GM21529 (cell line): ENCODE data around the gene NRBF2.
"Not testable (repeated sequence)": the region's sequence is repeated elsewhere in the genome, so short reads cannot be mapped to it uniquely, and the experiment has no call there.

Experiments
- ATAC-seq: cut with Tn5 transposase; IDR thresholded peaks from one replicate; pipeline ENCODE4 v1.9.1; 2021; ENCODE audit not compliant: unreplicated experiment

The NRBF2 gene

DNA sequence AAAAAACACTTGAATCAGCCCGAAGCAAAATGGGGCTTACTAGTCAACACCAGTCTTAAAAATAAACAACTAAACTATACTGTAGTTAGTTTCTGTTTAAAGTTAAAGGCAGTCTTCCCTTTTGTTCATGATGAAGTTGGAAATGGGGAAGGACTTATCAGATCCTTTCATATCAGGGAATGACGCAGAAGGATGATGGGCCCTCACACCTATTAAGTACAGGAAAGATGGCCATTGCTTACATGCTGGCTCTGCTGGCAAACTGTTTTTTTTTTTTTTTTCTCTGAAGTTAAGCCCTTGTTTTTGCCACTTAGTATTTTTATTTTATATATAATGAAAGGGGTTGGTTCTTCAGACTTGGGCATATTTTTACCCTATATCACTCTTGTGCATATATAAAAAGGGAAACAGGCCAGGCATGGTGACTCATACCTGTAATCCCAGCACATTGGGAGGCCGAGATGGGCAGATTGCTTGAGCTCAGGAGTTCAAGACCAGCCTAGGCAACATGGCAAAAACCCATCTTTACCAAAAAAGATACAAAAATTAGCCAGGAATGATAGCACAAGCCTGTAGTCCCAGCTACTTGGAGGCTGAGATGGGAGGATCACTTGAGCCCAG, 16.6 kb upstream of the NRBF2 start:
- ATAC-seq, result no peak

DNA sequence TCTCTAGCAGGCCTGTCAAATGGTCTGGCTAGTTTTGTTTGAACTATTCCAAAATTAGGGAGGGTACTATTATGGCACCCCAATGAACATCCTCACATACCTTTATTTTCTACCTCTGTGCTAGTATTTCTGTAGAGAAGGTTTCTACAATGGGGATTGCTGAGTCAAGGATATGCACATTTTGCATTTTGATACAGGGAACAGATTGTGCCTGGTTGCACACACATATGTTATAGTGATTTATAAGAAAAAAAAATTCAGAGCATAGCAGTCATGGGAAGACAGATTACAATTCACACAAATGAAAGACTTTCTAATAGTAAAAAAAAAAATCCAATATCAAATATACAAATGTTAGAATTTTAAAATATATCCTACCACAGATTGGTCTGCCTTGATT, 14.1 kb upstream of the NRBF2 start:
- ATAC-seq, result no peak

DNA sequence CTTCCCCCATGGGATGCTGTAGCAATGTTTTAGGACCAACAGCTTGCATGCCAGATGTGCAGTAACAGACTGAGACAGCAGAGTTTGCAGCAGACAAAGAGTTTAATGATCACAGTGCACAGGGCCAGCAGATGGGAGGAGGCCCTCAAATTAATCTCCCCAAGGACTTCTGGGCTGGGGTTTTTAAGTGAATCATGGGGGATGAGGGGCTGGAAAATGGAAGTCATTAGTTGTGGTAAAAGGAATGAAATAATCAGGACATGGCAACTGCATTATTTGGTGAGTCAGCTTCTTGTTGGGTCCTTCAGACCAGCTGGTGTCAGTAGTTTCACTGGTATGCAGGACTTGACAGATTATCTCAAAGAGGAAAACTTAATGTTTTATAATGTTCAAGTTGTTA, 12.6 kb upstream of the NRBF2 start:
- no peak for ATAC-seq

DNA sequence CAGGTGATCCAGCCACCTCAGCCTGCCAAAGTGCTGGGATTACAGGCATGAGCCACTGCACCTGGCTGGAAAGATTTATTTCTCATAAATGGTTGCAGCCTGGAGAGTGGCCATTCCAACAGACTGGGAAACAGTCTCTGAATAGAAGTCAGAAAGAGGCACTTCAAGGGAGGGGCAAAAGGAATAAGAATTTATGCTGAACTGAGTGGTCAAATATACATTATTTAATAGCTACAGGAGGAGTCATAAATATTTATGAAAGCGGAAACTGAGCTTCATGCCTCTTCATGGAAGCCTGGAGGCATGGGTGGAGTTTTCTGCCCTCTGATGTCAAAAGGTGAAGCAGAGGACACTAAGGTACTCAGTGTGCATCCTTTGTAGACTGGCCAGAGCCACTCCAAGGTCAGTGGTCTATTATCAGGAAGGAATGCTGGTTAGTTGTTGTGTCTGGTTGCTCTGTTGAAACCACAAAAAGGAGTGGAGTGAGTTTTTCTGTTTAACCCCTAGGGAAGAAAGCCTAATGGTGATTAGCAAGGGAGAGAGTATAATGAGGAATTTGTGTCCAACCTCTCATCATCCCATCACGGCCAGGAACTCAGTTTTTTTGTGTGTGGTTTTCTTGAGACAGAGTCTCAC, 9.3 kb upstream of the NRBF2 start:
- no peak for ATAC-seq

DNA sequence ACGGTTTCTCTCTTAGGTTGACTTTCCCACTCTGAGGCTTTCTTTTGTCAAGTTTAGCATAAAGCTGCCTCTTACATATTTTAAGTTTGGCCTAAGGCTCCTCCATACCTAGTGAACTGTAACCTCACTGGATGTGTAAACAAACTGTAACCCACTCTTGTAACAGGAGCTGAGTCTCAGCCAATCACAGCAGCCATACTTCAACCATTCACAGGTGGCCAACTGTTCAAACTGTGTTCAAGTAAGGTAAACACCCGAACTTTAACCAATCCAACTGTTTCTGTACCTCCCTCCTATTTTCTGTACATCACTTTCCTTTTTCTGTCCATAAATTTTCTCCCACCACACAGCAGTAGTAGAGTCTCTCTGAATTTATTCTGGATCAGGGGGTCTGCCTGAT, 7.7 kb upstream of the NRBF2 start:
- no peak for ATAC-seq

DNA sequence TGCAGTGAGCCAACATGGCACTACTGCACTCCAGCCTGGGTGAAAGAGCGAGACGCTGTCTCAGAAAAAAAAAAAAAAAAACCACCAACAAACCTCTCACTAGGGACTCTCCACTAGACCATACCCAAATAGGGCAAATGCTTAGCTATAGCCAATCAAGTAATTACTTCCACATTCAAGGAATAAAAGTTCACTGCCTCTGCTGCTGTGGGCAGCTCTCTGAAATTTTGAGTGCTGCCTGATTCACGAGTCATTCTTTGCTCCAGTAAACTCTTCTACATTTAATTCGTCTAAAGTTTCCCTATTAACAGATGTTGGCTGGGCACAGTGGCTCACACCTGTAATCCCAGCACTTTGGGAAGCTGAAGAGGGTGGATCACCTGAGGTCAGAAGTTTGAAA, 4.7 kb upstream of the NRBF2 start:
- no peak for ATAC-seq

DNA sequence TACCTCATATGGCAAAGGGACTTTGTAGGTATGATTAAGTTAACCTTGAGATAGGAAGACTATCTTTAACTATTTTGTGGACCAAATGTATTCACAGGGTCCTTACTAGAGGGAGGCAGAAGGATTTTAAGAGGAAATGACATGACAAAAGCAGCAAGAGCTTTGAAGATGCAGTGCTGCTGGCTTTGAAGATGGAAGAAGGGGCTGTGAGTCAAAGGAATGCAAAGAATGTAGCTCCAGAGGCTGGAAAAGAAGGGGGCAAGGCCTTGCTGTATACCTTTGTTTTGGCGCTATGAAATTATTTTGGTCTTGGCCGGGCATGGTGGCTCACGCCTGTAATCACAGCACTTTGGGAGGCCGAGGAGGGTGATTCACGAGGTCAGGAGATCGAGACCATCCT, 3.2 kb upstream of the NRBF2 start:
- no peak for ATAC-seq

DNA sequence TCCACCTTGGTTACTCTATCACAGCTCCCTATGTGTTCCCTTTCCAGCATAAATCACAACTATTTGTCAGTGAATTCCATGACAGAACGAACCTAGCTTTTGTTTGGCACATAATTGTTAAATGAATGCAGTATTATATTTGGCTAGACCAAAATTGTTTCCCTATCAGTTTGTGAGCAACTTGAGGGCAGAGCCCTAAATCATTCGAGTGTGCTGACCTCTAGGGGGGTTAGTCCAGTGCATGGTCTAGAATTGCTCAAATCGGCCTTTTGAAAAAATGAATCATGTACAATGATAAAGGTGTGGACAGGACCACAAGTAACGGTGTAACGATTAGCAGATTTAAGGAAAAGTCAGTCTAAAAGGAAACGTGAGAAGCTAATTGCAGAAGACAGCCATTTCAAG, 475 bp upstream of the NRBF2 start:
- no peak for ATAC-seq

DNA sequence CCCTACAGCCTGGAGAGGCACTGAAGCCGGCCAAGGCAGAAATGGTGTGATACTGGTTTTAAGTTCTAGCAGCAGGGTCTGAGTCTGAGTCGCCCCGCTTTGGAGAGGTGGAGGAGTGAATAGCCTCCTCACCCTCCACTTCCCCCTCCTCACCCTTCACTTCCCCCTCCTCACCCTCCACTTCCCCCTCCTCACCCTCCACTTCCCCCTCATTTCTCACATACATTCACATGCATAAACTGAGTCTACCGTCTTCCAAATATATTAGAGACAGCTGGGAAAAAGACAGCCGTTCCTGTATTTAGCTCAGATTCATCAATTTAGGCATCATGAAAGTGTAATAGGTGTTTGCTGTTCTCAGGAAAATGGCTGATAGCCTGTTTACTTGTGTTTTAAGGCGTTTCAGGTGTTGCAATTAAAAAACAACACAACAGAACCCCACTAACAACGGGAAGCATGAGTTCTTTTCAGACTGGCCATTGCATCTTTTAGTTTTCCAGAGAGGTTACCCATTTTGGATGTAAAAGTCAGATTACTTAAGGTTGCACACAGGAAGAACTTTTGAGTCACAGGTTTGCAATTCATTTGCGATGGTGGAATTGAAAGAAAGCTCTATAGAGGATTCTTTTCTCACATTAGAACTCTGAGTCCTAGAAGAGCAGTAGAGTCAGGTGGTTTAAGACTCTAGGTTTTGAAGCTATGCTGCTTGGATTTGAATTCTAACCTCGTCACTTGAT, 861 bp downstream of the NRBF2 start:
- no peak for ATAC-seq

DNA sequence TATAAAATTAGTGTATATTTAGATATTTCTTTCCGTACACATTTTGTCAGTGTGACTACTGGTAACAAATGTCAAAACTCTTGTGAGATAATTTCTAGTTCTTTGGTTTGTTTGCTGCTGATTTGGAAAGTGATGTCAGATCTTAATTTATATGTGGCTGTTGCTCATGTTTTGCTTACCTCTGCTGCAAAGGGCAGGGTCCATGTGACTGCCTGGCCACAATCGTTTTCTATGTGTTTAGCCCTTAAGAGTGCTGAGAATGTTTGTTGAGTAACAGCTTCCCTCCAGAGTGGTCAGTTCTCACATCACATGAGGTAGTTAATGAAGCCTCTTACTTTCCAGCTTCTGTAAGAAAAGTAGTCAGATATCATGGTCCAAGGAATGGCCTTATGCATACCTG, 4.2 kb downstream of the NRBF2 start:
- ATAC-seq, result no peak

DNA sequence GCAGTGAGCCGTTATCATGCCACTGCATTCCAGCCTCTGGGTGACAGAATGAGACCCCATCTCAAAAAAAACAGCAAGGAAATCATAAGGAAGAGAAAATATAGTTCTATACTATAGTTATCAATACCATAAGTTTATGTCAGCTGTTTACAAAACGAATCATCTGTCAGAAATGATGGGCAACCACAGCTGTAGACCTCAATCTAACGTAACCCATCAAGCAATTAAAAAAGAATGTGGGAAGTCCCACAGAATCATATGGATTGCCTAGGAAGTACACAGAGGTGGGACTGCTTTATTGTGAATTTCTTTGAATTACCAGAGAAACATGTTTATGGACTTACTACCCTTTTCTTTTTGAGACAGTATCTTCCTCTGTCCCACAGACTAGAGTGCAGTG, 6.9 kb downstream of the NRBF2 start:
- no peak for ATAC-seq

DNA sequence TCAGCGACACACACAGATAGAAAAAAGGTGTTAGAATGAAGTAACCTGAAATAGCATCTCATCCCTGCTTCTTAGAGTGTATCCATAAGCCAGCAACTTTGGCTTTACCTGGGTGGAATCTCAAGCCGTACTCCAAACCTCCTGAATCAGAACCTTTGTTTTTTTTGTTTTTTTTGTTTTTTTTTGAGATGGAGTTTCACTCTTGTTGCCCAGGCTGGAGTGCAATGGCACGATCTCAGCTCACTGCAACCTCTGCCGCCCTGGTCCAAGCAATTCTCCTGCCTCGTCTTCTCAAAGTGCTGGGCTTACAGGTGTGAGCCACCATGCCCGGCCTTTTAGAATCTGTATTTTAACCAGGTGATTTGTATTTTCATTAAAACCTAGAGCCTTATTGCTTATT, 9.0 kb downstream of the NRBF2 start:
- ATAC-seq, result no peak

DNA sequence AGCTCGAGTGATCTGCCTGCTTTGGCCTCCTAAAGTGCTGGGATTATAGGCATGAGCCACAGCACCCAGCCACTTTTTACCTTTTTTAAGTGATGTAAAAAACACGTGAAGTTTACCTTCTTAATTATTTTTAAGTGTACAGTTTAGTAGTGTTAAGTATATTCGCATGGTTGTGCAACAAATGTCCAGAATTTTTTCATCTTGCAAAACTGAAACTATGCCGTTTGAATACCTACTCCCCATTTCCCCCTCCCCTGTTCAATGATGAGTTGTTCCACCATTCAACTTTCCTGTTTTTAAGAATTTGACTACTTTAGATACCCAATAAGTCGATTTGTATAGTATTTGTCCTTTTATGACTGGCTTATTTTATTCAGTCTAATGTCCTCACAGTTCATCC, 10.9 kb downstream of the NRBF2 start:
- no peak for ATAC-seq

DNA sequence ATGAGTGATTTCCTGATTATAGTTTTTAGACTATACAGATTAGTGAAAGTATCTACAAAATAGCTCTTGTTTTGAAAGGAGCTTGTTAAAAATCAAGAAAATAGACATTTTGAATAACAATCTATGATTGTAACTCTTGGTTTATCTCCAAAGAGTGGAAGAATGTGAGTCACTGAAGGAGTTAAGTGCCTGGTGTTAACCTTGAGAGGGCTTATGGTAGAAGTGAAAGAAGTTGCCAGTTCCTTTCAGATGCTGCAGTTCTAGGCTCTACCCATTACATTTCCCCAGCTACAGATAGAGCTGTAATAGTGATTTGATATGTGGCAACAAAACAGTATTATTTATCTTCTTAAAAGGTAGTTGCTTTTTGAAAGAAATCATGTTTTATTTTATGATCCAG, 12.7 kb downstream of the NRBF2 start:
- ATAC-seq, result no peak

DNA sequence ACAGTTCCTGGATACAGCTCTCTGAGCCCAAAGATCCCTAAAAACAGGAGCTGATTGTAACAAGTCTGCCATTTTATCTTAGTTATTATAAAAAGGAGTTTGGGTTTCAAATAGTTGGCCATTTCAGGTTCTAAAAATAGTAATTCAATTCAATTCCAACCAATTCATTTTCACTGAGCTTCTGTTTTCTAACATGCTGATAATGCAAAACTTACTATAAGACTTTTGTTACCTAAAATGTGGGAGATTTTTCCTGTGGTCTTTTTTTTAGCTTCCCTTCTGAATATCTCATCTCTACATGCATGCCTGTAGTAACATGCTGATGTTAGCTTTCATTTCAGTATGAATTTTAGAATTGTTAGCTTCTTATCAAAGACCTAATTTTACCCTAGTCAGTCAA, 13.4 kb downstream of the NRBF2 start:
- ATAC-seq, result no peak

DNA sequence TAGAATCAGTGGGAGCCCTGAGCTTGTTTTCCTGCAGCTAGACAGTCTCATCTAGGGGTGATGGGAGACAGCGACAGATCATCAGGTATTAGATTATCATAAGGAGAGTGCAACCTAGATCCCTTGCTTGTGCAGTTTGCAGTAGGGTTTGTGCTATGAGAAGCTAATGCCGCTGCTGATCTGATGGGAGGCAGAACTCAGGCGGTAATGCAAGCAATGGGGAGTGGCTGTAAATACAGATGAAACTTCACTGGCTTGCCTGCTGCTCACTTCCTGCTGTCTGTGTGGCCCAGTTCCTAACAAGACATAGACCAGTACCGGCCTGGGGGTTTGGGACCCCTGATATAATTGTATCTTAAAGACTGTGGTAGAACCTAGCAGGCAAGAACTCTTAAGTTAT, 17.6 kb downstream of the NRBF2 start:
- ATAC-seq, result no peak

DNA sequence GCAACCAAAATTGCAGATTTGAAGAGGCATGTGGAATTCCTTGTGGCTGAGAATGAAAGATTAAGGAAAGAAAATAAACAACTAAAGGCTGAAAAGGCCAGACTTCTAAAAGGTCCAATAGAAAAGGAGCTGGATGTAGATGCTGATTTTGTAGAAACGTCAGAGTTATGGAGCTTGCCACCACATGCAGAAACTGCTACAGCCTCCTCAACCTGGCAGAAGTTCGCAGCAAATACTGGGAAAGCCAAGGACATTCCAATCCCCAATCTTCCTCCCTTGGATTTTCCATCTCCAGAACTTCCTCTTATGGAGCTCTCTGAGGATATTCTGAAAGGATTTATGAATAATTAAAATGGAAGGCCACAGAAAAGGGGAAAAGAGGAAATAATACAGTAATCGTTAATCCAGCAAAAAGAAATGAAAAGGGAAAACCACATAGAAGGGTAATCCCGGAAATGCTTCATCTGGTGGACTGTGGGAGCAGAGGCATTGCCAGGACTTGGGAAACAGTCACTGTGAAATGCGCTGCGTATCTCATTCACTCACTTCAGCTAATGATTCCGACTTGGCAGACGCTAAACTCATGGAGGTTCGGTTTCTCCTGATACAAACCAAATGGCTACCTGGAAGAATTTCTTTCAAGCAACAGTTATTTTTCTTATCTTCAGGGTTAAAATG, 20.9 kb downstream of the NRBF2 start:
- not testable (repeated sequence) for ATAC-seq

DNA sequence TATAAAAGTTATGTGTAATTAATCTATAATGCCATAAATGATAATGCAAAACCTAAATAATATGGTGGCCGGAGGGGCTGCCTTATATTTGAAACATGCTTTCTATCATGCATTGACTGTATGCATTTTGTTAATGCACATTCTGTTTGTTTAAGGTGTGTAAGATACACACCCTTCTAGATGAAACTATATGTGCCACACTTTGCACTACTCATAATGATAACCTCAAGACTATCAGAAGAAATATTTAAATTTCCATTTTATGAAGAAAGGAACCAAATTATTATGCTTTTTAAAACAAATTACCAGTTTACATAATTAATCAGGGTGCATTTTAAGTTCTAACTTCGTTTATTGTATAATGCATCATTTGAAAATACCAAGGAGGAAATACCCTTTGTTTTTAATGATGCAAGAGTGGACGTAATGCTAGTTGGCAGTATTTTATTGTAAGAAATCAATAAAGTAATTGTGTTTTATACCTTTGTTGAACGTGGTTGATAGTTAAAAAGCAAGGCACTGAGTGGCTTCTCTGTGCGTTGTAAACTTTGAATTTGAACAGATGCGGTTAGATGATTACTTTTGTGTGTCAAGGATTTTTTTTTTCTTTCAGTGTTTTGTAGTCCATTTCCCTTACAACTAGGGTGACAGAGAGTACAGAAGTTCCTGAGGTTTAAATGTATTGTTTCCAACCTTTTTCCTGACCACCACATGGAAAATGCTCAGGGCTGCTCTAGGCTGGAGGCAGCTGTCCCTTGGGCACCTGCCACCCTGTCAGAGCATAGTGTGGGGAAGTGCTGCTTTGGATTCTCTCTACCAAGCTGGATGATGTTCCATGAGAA, 21.6 kb downstream of the NRBF2 start:
- no peak for ATAC-seq

DNA sequence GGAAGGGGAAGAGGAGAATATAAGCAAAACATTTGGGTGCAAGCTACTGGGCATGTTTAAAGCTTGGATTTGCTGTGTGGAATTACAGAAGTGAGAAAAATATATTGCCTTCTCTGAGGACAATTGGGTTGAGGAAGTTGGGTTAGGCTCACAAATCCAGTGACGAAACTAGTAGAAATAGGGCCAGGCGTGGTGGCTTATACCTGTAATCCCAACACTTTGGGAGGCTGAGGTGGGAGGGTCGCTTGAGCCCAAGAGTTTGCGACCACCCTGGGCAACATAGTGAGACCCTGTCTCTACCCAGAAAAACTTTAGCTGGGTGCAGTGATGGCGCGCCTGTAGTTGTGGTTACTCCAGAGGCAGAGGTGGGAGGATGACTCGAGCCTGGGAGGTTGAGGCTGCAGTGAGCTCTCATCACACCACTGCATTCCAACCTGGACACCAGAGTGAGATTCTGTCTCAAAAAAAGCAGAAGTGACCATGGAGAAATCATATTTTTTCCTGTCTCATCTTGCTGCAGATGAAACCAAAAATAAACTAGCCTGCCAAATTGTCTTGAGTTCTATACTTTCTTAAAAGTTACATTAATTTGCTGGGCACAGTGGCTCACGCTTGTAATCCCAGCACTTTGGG, 22.4 kb downstream of the NRBF2 start:
- ATAC-seq, result no peak

DNA sequence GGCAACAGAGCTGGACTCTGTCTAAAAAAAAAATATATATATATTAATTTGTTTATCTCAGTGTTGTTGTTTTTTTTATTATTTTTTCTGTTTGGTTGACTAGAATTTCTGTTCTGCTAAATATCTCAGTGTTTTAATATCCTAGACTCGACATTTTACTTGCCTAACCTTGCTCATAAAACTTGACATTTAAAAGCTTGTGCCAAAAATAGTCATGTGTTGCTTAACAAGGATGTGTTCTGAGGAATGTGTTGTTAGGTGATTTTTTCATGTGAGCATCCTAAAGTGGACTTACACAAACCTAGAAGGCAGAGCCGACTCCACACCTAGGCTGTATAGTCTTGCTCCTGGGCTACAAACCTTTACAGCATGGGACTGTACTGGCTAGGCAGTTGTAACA, 23.1 kb downstream of the NRBF2 start:
- no peak for ATAC-seq
